B cell (primary cell): ENCODE results near the gene CASP1. TPM values are rescaled to one million over a fixed set of nuclear protein-coding genes. Genes with fewer than 3 reads are reported as not detected.

Experiments used
- ATAC-seq: fragments of 200-7000 bp; cut with Tn5 transposase; one replicate; pipeline ENCODE4 v1.10.0; 2021; ENCODE audit warnings: low read depth, mild to moderate bottlenecking, moderate number of reproducible peaks, moderate library complexity
- CTCF ChIA-PET: fragments of 350-600 bp; sonication (Branson Sonifier 250); formaldehyde crosslinking; loops from one replicate; lab custom pipeline; 2021; ENCODE audit warnings: antibody characterized with exemption, inconsistent platforms; lab: Charles Lee
- POLR2A ChIA-PET: fragments of 350-600 bp; sonication (Branson Sonifier 250); formaldehyde crosslinking; loops from one replicate; lab custom pipeline; 2021; ENCODE audit warnings: antibody characterized with exemption; lab: Charles Lee
- DNase-seq: peaks from one replicate; pipeline ENCODE4 v3.0.0; 2013
- H2AFZ ChIP-seq: 2 replicates; pipeline ENCODE4 v1.6.1; 2012; ENCODE audit warnings: mild to moderate bottlenecking, low read depth, low read length; ENCODE audit not compliant: insufficient read depth, poor library complexity, severe bottlenecking
- H3K27ac ChIP-seq, 2 donors: 1 replicate in 1 of 2; 2 replicates in 1 of 2; pipeline ENCODE4 v1.5.1; 2012 to 2013; ENCODE audit warnings: low read length in 2 of 2, mild to moderate bottlenecking in 2 of 2, moderate library complexity in 1 of 2
- H3K27me3 ChIP-seq, 4 experiments: fragments of 200-600 bp in 1 of 4; sonication (generic) in 1 of 4; replicated peaks in 1 of 4; 1 replicate in 2 of 4; 2 replicates in 2 of 4; pipeline versions ENCODE4 v1.6.1 to v1.7.0; 2013 to 2016; ENCODE audit warnings: low read length in 3 of 4, mild to moderate bottlenecking in 2 of 4, mixed read lengths in 1 of 4, moderate library complexity in 1 of 4; ENCODE audit not compliant: insufficient read depth in 4 of 4, control insufficient read depth in 3 of 4; ENCODE audit errors: control extremely low read depth in 1 of 4
- H3K36me3 ChIP-seq, 2 experiments: replicated peaks in 1 of 2; 1 replicate in 1 of 2; 2 replicates in 1 of 2; pipeline versions ENCODE4 v1.6.1 to v1.7.1; 2013; ENCODE audit warnings: low read length in 1 of 2; ENCODE audit not compliant: insufficient read depth in 2 of 2, control insufficient read depth in 1 of 2; ENCODE audit errors: control extremely low read depth in 1 of 2, extremely low read depth in 1 of 2
- H3K4me1 ChIP-seq, 2 donors: fragments of 200-600 bp in 1 of 2; sonication (generic) in 1 of 2; 1 replicate in 1 of 2; 2 replicates in 1 of 2; pipeline versions ENCODE4 v1.5.1 to v1.6.1; 2013 to 2017; ENCODE audit warnings: low read length in 2 of 2; ENCODE audit not compliant: control insufficient read depth in 2 of 2, insufficient read depth in 2 of 2
- H3K4me2 ChIP-seq: replicated peaks from 2 replicates; pipeline ENCODE3; 2012; ENCODE audit warnings: mild to moderate bottlenecking, low read depth, low read length; ENCODE audit not compliant: poor library complexity, severe bottlenecking
- H3K4me3 ChIP-seq, 5 experiments: fragments of 200-600 bp in 1 of 5; sonication (generic) in 1 of 5; 1 replicate in 3 of 5; 2 replicates in 2 of 5; pipeline versions ENCODE4 v1.5.1 to v1.7.0; 2011 to 2016; ENCODE audit warnings: low read length in 4 of 5, mild to moderate bottlenecking in 4 of 5, low read depth in 2 of 5, control low read depth in 1 of 5, moderate library complexity in 1 of 5; ENCODE audit not compliant: insufficient read depth in 1 of 5; ENCODE audit errors: control extremely low read depth in 1 of 5, extremely low read depth in 1 of 5
- H3K79me2 ChIP-seq: fragments of 200-600 bp; sonication (generic); one replicate; pipeline ENCODE4 v1.6.0; 2016; ENCODE audit warnings: low read length; ENCODE audit not compliant: control insufficient read depth, insufficient read depth
- H3K9ac ChIP-seq: fragments of 200-600 bp; sonication (generic); 2 replicates; pipeline ENCODE4 v1.6.1; 2017; ENCODE audit warnings: mild to moderate bottlenecking, low read length, moderate library complexity
- H3K9me3 ChIP-seq, 3 donors: one replicate each; pipeline versions ENCODE4 v1.6.1 to v1.7.1; 2013; ENCODE audit warnings: low read length in 2 of 3; ENCODE audit not compliant: control insufficient read depth in 2 of 3, insufficient read depth in 1 of 3; ENCODE audit errors: control extremely low read depth in 1 of 3
- H4K20me1 ChIP-seq: 2 replicates; pipeline ENCODE4 v1.6.0; 2012; ENCODE audit warnings: mild to moderate bottlenecking, low read length; ENCODE audit not compliant: insufficient read depth, control insufficient read depth, poor library complexity, severe bottlenecking
- H3K27ac Mint-ChIP-seq: one replicate; pipeline ENCODE4 v1.8.0; 2021; ENCODE audit warnings: mixed read lengths
- H3K27me3 Mint-ChIP-seq: one replicate; pipeline ENCODE4 v1.8.0; 2021; ENCODE audit warnings: mixed read lengths
- H3K4me1 Mint-ChIP-seq: one replicate; pipeline ENCODE4 v1.8.0; 2021; ENCODE audit warnings: mixed read lengths
- H3K4me3 Mint-ChIP-seq: one replicate; pipeline ENCODE4 v1.8.0; 2021; ENCODE audit warnings: mixed read lengths
- H3K9me3 Mint-ChIP-seq: one replicate; pipeline ENCODE4 v1.8.0; 2022; ENCODE audit warnings: mixed read lengths; ENCODE audit not compliant: insufficient read depth
- CTCF ChIP-seq: fragments of 200-600 bp; IDR thresholded peaks from one replicate; pipeline ENCODE4 v1.8.0; 2022; ENCODE audit warnings: antibody characterized with exemption, mild to moderate bottlenecking
- EZH2 ChIP-seq: IDR thresholded peaks from 2 replicates; pipeline ENCODE4 v1.6.1; 2012; ENCODE audit warnings: borderline replicate concordance, low read depth, mild to moderate bottlenecking, moderate library complexity, low read length; ENCODE audit not compliant: insufficient read depth, poor library complexity, severe bottlenecking
- WGBS: methylation state at CpG from one replicate; pipeline ENCODE4 v1.1.5; 2013; ENCODE audit warnings: missing lambda C conversion rate; ENCODE audit not compliant: insufficient coverage; 5-methylcytosine and 5-hydroxymethylcytosine counted together
- intact Hi-C: fragments of 100-400 bp; cut with micrococcal nuclease; formaldehyde crosslinking; loops from one replicate; pipeline ENCODE4 v1.10.0; 2022
- polyA plus RNA-seq: library from polyadenylated mRNA; depleted of rRNA; stranded (reverse); fragments of >200 nt; gene quantifications from 2 replicates; pipeline ENCODE4 v1.2.3, GENCODE V29; 2012
- total RNA-seq, 2 donors: library from RNA; stranded (reverse); fragments of 120-200 nt in 1 of 2; gene quantifications; 1 replicate in 1 of 2; 2 replicates in 1 of 2; pipeline versions ENCODE4 v1.2.3 to v1.2.4, GENCODE V29; 2013 to 2022

Gene CASP1
- total and polyA plus RNA-seq, 2 donors (not counting 1 experiment from before 2014, with no cell fraction given): 28.4 to 31.9 TPM

DNA sequence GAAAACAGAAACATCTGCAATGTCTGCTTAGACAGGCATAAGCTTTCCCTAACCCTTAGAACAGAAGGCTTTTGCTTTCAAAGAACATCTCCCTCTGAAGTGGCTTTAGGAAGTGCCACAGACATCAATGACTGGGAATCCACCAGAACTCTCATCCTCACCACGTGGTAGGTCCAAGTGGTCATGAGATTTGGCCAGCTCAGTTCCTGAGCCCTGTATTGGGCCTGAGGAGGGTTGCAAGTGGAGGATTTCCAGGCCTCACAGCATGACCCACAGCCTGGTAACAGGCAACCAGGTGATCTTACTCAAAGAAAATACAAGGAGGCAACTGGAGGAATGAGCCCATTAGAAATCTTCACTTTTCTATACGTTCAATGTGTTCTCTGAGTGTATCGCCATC, 1.6 kb downstream of the CASP1 start:
- Histone ChIP-seq H3K9me3 (peaks cover 0 to 7% (median 2%) of the 10 kb centered on the region in 3 donors), H3K27me3 (no peaks in the 10 kb centered on the region), H3K36me3 (peaks cover 13 to 30% of the 10 kb centered on the region in 2 experiments), H3K4me3 (peak overlapping the region; percentile 16 to 79 (median 70)), H2AFZ (no peak overlapping the region), H3K4me2 (peak overlapping the region; percentile 52), H3K4me1 (peaks cover 25 to 28% of the 10 kb centered on the region in 2 donors), H3K9ac (peak overlapping the region; percentile 77), H4K20me1 (no peaks in the 10 kb centered on the region), H3K27ac (peak overlapping the region in 1 of 2 donors; percentile 42), H3K79me2 (peaks cover 28% of the 10 kb centered on the region)
- Mint-ChIP-seq H3K27ac (peak overlapping the region; percentile 78), H3K4me3 (peak overlapping the region; percentile 87), H3K27me3 (no peaks in the 10 kb centered on the region), H3K9me3 (peaks cover 3% of the 10 kb centered on the region), H3K4me1 (peaks cover 38% of the 10 kb centered on the region)
- intact Hi-C loops: loop anchor here (10.0 kb wide), 1 partner anchor 329 kb away; no protein-coding TSS in a partner anchor
- ATAC-seq (no peak), DNase-seq (no peak)
- ChIA-PET CTCF (no interaction called here), POLR2A (interaction anchor here (0.7 kb wide), 1 partner anchor 11 kb away, joined by 3 read pairs; the partner anchor contains the start of gene CASP5)
- TF ChIP-seq EZH2 (no peak), CTCF (no peak)
- 33% methylated on average over 1 of the region's 3 CpGs for WGBS

DNA sequence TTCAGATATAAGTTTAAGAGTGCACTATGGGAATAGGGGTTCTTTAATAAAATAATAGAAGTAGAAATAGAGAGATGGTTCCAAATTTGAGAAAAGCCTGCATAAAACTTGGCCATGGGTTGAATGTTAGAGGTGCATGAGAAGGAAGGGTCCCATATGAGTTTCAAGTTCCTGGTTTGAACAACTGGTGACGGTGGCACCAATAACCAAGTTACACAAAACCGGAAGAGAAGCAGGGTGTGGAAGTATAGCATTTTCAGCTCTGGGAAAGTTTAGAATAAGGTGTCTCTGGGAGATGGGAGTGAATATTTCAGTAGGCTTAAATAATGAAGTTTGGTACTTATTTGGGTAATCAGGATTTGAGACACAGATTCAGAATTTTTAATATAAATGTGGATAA, 2.4 kb downstream of the CASP1 start:
- peaks cover 0 to 3% (median 0%) of the 10 kb centered on the region in 3 donors for H3K9me3 ChIP-seq
- peak overlapping the region; percentile 77 for H3K9ac ChIP-seq
- H3K27me3 Mint-ChIP-seq: no peaks in the 10 kb centered on the region
- DNase-seq: no peak
- peak overlapping the region; percentile 52 for H3K4me2 ChIP-seq
- 88% methylated on average over 2 of the region's 2 CpGs for WGBS
- ChIA-PET CTCF (no interaction called here), POLR2A (no interaction called here)
- ATAC-seq: no peak
- H3K4me3 Mint-ChIP-seq: peak overlapping the region; percentile 80
- H3K79me2 ChIP-seq: peaks cover 28% of the 10 kb centered on the region
- H3K27ac Mint-ChIP-seq: peak overlapping the region; percentile 82
- no peak overlapping the region for H2AFZ ChIP-seq
- H3K9me3 Mint-ChIP-seq: peaks cover 3% of the 10 kb centered on the region
- TF ChIP-seq CTCF (no peak), EZH2 (no peak)
- H3K4me1 Mint-ChIP-seq: peaks cover 41% of the 10 kb centered on the region
- H3K4me1 ChIP-seq: peaks cover 25 to 32% of the 10 kb centered on the region in 2 donors
- peaks cover 16 to 34% of the 10 kb centered on the region in 2 experiments for H3K36me3 ChIP-seq
- intact Hi-C loops: loop anchor here (10.0 kb wide), 1 partner anchor 328 kb away; no protein-coding TSS in a partner anchor
- no peaks in the 10 kb centered on the region for H4K20me1 ChIP-seq
- peak overlapping the region in 1 of 2 donors; percentile 42 for H3K27ac ChIP-seq
- H3K27me3 ChIP-seq: no peaks in the 10 kb centered on the region
- H3K4me3 ChIP-seq: peak overlapping the region in 2 of 5 experiments; percentile 8 to 79
